T-helper 1 cell treated with Interleukin-12 subunit alpha and Interleukin-12 subunit beta and Interleukin-4 antibody, amounts not matched to agents 30 ng/mL and 1 ng/mL, for 36 hours (primary cell): Measurements from ENCODE around the gene TPRN. TPM values are rescaled to one million over a fixed set of nuclear protein-coding genes. Genes with fewer than 3 reads are reported as not detected.

Experiments used
- intact Hi-C: fragments of 100-400 bp; cut with micrococcal nuclease; formaldehyde crosslinking; loops from one replicate; pipeline ENCODE4 v1.15.1; 2024
- total RNA-seq: library from RNA; stranded (reverse); gene quantifications from 2 replicates; pipeline ENCODE4 v1.2.3, GENCODE V29; 2022

The TPRN gene
- total RNA-seq, 1 donor from 2014 or later: 9.5 TPM

DNA sequence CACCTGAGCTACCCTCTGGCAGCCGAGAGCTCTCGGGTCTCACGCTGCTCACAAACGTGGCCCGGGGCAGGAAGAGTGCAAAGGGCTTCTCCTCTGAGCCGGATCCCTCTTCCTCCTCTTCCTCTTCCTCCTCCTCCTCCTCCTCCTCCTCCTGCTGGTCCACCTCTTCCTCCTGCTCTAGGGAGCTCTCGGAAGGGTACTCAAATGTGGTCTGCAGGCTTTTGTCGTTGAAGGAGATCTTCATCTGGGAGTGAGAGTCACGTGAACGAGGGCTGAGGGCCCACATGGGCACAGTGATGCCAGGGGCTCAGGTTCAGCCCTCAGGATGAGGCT is 8.1 kb downstream of the TPRN start:
- intact Hi-C loops: no loop called here

DNA sequence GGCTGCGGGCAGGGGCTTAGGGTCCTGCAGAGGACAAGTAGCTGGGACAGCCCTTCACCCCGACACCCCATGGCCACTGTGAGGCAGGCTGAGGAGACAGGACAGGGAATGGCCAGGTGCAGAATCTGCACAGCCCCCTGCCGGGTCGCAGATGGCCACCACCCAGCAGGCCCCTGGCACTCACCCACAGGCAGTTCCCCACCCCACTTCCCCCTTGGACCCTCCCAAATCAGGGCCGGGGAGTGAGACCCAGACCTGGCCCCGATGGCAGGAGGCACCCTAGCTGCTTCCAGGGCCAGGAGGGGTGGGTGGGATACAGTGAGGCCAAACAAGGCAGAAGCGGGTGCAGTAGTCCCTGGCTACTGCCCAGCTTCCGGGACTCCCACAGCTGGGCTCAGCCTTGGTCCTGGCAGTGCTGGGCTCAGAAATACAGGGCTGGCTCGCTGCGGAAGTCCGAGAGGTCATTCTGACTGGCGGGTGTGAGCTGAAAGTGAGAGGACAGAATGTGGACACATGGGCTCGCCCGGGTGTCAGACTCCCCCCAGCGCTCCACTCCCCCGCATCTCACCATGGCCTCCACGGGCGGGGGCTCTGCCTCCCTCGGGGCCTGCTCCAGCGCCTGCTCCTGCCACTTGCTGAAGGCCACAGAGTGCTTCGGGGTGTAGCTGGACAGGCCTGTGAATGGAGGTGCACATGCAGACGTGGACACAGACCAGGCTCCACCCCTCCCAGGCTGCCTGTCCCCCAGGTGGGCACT is 8.7 kb downstream of the TPRN start:
- intact Hi-C loops: no loop called here

- intact Hi-C loops: no loop called here
Measured at GRCh38 chr9:137191245-137191644, 9.3 kb downstream of the TPRN start.

GRCh38 chr9:137190315-137190856 is 10.2 kb downstream of the TPRN start:
- intact Hi-C loops: no loop called here

- intact Hi-C loops: loop anchor here (1.0 to 2.0 kb wide), 2 partner anchors 11 to 39 kb away; partner anchors contain the start of gene TPRN
Measured at GRCh38 chr9:137189297-137190295, 10.9 kb downstream of the TPRN start.

DNA sequence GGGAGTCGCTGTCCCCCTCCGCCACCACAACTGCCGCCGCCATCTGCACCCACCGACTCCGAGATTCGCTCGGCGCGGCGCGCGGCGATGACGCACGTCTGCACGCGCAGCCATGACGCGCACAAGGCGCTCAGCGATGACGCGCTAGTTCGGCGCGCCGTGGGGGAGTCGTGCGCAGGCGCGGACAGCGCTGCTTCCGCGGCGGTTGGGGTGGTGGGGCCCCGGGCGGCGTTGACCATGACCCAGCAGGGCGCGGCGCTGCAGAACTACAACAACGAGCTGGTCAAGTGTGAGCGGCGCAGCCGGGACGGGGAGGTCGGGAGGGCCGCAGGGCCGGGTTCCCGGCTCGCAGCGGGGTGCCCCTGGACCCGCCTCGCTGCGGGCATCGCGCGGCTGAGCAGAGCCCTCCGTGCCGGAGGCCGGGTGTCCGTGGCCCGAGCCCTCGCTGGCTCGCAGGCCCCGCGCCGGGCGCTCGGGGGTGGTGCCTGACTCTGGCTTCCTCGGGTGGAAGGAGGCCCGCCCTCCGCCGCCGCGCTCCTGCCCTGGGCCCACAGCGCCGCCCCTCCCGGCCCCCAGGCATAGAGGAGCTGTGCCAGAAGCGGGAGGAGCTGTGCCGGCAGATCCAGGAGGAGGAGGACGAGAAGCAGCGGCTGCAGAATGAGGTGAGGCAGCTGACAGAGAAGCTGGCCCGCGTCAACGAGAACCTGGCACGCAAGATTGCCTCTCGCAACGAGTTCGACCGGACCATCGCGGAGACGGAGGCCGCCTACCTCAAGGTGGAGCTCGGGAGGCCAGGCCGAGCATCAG is 11.8 kb downstream of the TPRN start, which contains the start of the genes ANAPC2 and SSNA1:
Gene ANAPC2, minus strand, starts transcription at position 71 of the 807 bp plus-strand sequence. Its CDS starts 28 bp downstream, at position 43.
Gene SSNA1, plus strand, starts transcription at position 187 of the 807 bp plus-strand sequence. Its CDS starts 51 bp downstream, at position 238.
- intact Hi-C loops: loop anchor here (1.0 to 2.0 kb wide), 7 partner anchors 12 to 67 kb away; partner anchors contain the start of genes NDOR1, NELFB, TMEM203 and TPRN

GRCh38 chr9:137188086-137188489 is 12.5 kb downstream of the TPRN start:
- intact Hi-C loops: loop anchor here (1.0 to 2.0 kb wide), 6 partner anchors 17 to 67 kb away; partner anchors contain the start of genes NDOR1, NELFB and TMEM203

- intact Hi-C loops: no loop called here
Measured at GRCh38 chr9:137187386-137187785, 13.2 kb downstream of the TPRN start.

DNA sequence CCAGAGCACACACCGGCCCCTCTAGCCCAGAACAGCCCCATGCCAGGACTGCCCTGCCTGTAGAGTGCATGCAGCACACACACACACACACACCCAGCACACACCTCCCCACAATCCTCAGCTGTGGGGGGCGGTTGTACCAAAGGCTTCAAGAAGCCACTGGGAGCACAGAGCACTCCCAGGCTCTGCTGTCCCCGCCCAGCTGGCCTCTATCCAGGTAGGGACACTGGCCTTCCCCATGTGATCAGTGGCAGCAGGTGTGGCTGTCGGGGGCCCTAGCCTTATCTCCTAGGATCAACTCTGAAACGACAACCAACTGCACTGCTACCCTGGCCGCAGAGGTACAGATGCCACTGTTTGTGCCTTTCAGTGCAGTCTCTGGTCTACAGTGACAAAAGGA is 14.2 kb downstream of the TPRN start:
- intact Hi-C loops: no loop called here

GRCh38 chr9:137185921-137186320 is 14.6 kb downstream of the TPRN start:
- intact Hi-C loops: no loop called here

GRCh38 chr9:137184881-137185660 is 15.5 kb downstream of the TPRN start:
- intact Hi-C loops: no loop called here

DNA sequence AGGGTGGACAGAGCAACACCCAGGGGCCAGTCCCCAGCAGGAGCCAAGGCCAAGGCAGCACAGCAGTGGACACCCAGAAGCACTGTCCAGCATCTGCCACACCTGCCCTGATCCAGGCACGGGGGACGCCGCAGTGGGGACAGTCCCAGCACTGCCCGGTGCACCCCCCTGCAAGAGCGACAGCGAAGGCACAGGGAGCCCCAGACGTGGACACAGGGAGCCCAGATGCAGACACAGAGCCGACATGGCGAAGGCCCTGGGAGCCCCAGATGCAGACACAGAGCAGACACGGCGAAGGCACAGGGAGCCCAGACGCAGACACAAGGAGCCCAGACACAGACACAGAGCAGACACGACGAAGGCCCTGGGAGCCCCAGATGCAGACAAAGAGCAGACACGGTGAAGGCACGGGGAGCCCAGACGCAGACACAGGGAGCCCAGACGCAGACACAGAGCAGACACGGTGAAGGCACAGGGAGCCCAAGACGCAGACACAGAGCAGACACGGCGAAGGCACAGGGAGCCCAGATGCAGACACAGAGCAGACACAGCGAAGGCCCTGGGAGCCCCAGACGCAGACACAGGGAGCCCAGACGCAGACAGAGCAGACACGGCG is 16.5 kb downstream of the TPRN start:
- intact Hi-C loops: no loop called here

DNA sequence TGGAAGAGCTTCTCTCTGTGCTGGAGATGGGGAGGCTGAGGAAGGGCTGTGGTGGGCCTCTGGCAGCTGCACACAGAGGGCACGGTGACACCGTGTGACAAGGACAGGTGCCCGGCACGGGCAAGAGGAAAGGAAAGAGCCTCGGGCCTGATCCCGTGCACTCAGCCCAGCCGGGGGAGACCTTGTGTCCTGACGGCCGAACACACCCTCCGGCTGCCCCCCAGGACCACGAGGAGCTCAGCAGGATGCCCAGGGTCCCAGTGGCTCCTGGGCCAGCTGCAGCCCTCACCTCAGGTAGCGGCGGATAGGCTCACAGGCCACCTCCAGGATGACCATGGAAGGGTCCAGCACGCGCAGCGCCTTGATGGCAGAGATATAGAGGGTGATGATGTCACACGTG is 17.7 kb downstream of the TPRN start:
- intact Hi-C loops: no loop called here

GRCh38 chr9:137181680-137182079 is 18.9 kb downstream of the TPRN start:
- intact Hi-C loops: no loop called here

DNA sequence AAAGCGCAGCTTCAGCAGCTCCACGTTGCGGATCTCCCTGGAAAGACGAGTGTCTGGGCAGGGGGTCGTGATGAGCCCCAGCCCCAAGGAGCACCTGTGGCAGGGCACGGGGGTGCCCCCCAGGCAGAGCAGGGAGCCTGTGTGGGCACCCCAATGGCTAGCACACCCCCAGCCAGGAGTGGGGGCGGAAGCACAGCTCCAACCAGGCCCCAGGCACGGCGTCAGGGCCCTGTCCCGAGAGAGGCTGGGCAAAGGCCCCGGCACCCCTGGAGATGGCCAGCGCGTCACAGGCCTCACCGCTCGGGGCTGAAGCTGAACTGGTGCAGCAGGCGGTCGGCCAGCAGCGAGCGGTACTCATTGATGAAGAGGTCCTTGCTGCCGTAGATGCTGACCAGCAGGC is 20.1 kb downstream of the TPRN start:
- intact Hi-C loops: no loop called here

DNA sequence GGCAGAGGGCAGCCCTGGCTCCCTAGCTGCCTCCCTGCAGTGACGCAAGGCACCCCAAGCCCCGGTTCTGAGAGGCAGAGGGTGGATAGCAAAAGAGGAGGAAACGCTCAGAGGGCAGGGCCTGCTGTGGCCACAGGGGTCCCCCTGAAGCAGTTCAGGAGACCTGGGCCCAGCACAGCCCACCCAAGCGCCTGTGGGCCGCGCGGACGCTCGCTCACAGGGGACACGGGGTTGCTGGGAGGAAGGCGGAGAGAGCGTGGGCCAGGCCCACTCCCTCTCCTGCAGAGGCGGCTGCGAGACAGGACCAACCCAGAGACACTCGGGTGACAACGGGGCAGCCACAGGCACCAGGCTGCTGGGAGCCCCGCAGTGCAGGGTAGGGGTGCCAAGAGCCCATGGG is 20.8 kb downstream of the TPRN start:
- intact Hi-C loops: no loop called here

- intact Hi-C loops: no loop called here
Measured at GRCh38 chr9:137178939-137179630, 21.5 kb downstream of the TPRN start.

GRCh38 chr9:137178201-137178938 is 22.2 kb downstream of the TPRN start:
- intact Hi-C loops: no loop called here
